Mucosa of rectum (tissue), 2 donors: ENCODE measurements around the gene PTPRK.
A peak's percentile ranks its signal among the peaks of the same experiment; 100 is the strongest.
"Not testable (repeated sequence)": the region's sequence is repeated elsewhere in the genome, so short reads cannot be mapped to it uniquely, and the experiment has no call there.

ENCODE experiments used
- H3K27ac ChIP-seq, 2 donors: one replicate each; pipeline ENCODE4 v1.7.0; 2013; ENCODE audit warnings: inconsistent platforms in 2 of 2, low read depth in 2 of 2, low read length in 2 of 2
- H3K27me3 ChIP-seq, 2 donors: one replicate each; pipeline ENCODE4 v1.7.0; 2013; ENCODE audit warnings: low read length in 2 of 2; ENCODE audit not compliant: control insufficient read depth in 2 of 2, insufficient read depth in 2 of 2
- H3K36me3 ChIP-seq, 2 donors: one replicate each; pipeline ENCODE4 v1.7.0; 2013; ENCODE audit warnings: low read length in 2 of 2; ENCODE audit not compliant: control insufficient read depth in 2 of 2, insufficient read depth in 2 of 2
- H3K4me1 ChIP-seq, 2 donors: one replicate each; pipeline ENCODE4 v1.7.0; 2013; ENCODE audit warnings: low read length in 2 of 2, mild to moderate bottlenecking in 1 of 2; ENCODE audit not compliant: control insufficient read depth in 2 of 2, insufficient read depth in 2 of 2
- H3K4me3 ChIP-seq, 2 donors: one replicate each; pipeline ENCODE4 v1.7.0; 2013; ENCODE audit warnings: low read length in 2 of 2
- H3K9ac ChIP-seq, 2 donors: one replicate each; pipeline ENCODE4 v1.7.0; 2013; ENCODE audit warnings: low read length in 2 of 2, low read depth in 1 of 2, mild to moderate bottlenecking in 1 of 2
- H3K9me3 ChIP-seq, 2 donors: one replicate each; pipeline ENCODE4 v1.7.0; 2013; ENCODE audit warnings: low read length in 2 of 2; ENCODE audit not compliant: control insufficient read depth in 2 of 2
- donor health status: healthy.
- donor health status: Normal muscosa, but diverticular disease.

PTPRK gene

GRCh38 chr6:128493877-128494276, 26.5 kb downstream of the PTPRK start:
- no peak overlapping the region for H3K4me3 ChIP-seq
- H3K27me3 ChIP-seq: no peaks in the 10 kb centered on the region
- no peak overlapping the region for H3K9ac ChIP-seq
- H3K36me3 ChIP-seq: no peaks in the 10 kb centered on the region
- no peak overlapping the region for H3K27ac ChIP-seq
- peaks cover 13 to 53% of the 10 kb centered on the region in 2 donors for H3K4me1 ChIP-seq
- no peaks in the 10 kb centered on the region for H3K9me3 ChIP-seq

- H3K9me3 ChIP-seq: no peaks in the 10 kb centered on the region
- peak overlapping the region; percentile 84 to 91 for H3K27ac ChIP-seq
- peak overlapping the region in 1 of 2 donors; percentile 78 for H3K4me3 ChIP-seq
- H3K36me3 ChIP-seq: no peaks in the 10 kb centered on the region
- H3K9ac ChIP-seq: peak overlapping the region in 1 of 2 donors; percentile 74
- H3K27me3 ChIP-seq: no peaks in the 10 kb centered on the region
- H3K4me1 ChIP-seq: peaks cover 9 to 46% of the 10 kb centered on the region in 2 donors
Observed at GRCh38 chr6:128492386-128492785, 28.0 kb downstream of the PTPRK start.

GRCh38 chr6:128491610-128492206, 28.7 kb downstream of the PTPRK start:
- no peaks in the 10 kb centered on the region for H3K36me3 ChIP-seq
- H3K27ac ChIP-seq: peak overlapping the region; percentile 84 to 91
- no peaks in the 10 kb centered on the region for H3K9me3 ChIP-seq
- peak overlapping the region; percentile 67 to 78 for H3K4me3 ChIP-seq
- peak overlapping the region; percentile 64 to 74 for H3K9ac ChIP-seq
- peaks cover 9 to 44% of the 10 kb centered on the region in 2 donors for H3K4me1 ChIP-seq
- H3K27me3 ChIP-seq: no peaks in the 10 kb centered on the region

GRCh38 chr6:128491100-128491581, 29.3 kb downstream of the PTPRK start:
- peaks cover 9 to 41% of the 10 kb centered on the region in 2 donors for H3K4me1 ChIP-seq
- peak overlapping the region; percentile 64 to 74 for H3K9ac ChIP-seq
- H3K9me3 ChIP-seq: no peaks in the 10 kb centered on the region
- H3K36me3 ChIP-seq: no peaks in the 10 kb centered on the region
- H3K4me3 ChIP-seq: peak overlapping the region; percentile 67 to 78
- no peaks in the 10 kb centered on the region for H3K27me3 ChIP-seq
- peak overlapping the region; percentile 84 to 91 for H3K27ac ChIP-seq

- Histone ChIP-seq H3K4me1 (peaks cover 9 to 23% of the 10 kb centered on the region in 2 donors), H3K9ac (no peak overlapping the region), H3K4me3 (no peak overlapping the region), H3K36me3 (no peaks in the 10 kb centered on the region), H3K27me3 (no peaks in the 10 kb centered on the region), H3K27ac (no peak overlapping the region), H3K9me3 (no peaks in the 10 kb centered on the region)
Observed at GRCh38 chr6:128487746-128488145, 32.7 kb downstream of the PTPRK start.

- H3K27me3 ChIP-seq: no peaks in the 10 kb centered on the region
- H3K27ac ChIP-seq: no peak overlapping the region
- no peak overlapping the region for H3K4me3 ChIP-seq
- no peaks in the 10 kb centered on the region for H3K9me3 ChIP-seq
- peaks cover 7 to 16% of the 10 kb centered on the region in 2 donors for H3K4me1 ChIP-seq
- no peak overlapping the region for H3K9ac ChIP-seq
- H3K36me3 ChIP-seq: no peaks in the 10 kb centered on the region
Observed at GRCh38 chr6:128487055-128487454, 33.3 kb downstream of the PTPRK start.

GRCh38 chr6:128486580-128486979, 33.8 kb downstream of the PTPRK start:
- H3K36me3 ChIP-seq, H3K4me3 ChIP-seq, H3K27ac ChIP-seq, H3K9me3 ChIP-seq, H3K27me3 ChIP-seq, H3K9ac ChIP-seq: not testable (repeated sequence)
- peaks cover 5 to 12% of the 10 kb centered on the region in 2 donors for H3K4me1 ChIP-seq

GRCh38 chr6:128483472-128484135, 36.8 kb downstream of the PTPRK start:
- Histone ChIP-seq H3K27me3 (no peaks in the 10 kb centered on the region), H3K9ac (no peak overlapping the region), H3K4me3 (no peak overlapping the region), H3K4me1 (peaks cover 5 to 11% of the 10 kb centered on the region in 2 donors), H3K27ac (no peak overlapping the region), H3K9me3 (no peaks in the 10 kb centered on the region), H3K36me3 (no peaks in the 10 kb centered on the region)

GRCh38 chr6:128482642-128483041, 37.8 kb downstream of the PTPRK start:
- H3K4me1 ChIP-seq: peaks cover 5 to 15% of the 10 kb centered on the region in 2 donors
- no peaks in the 10 kb centered on the region for H3K9me3 ChIP-seq
- no peak overlapping the region for H3K9ac ChIP-seq
- no peaks in the 10 kb centered on the region for H3K27me3 ChIP-seq
- H3K27ac ChIP-seq: no peak overlapping the region
- no peaks in the 10 kb centered on the region for H3K36me3 ChIP-seq
- no peak overlapping the region for H3K4me3 ChIP-seq

GRCh38 chr6:128479991-128480390, 40.4 kb downstream of the PTPRK start:
- H3K27ac ChIP-seq: no peak overlapping the region
- H3K4me3 ChIP-seq: no peak overlapping the region
- H3K4me1 ChIP-seq: peaks cover 5 to 15% of the 10 kb centered on the region in 2 donors
- H3K9ac ChIP-seq: no peak overlapping the region
- H3K9me3 ChIP-seq: no peaks in the 10 kb centered on the region
- no peaks in the 10 kb centered on the region for H3K36me3 ChIP-seq
- no peaks in the 10 kb centered on the region for H3K27me3 ChIP-seq
